ENCODE measurements around the gene RPL38. TPM values are rescaled to one million over a fixed set of nuclear protein-coding genes. Genes with fewer than 3 reads are reported as not detected.

The RPL38 gene
- total RNA-seq (2021; fragmentation: NEBNext Ultra II Directional; extraction: Animal tissue kit (Norgen Biotek cat#: 25700)): 100 to 1,000 TPM; 660 to 867 (median 812) TPM
- long read RNA-seq, transcript RPL38-202 (5 exons, 431 nt): minor isoform, 138 of 861 reads
- long read RNA-seq, transcript RPL38-206 (4 exons, 532 nt): minor isoform, 38 of 861 reads
- long read RNA-seq, transcript RPL38-201 (5 exons, 1,170 nt): major isoform, 678 of 861 reads
- long read RNA-seq, partial matches to known transcripts: 1 of 861 reads
- long read RNA-seq, other reads (novel, unspliced or antisense): 6 of 861 reads

DNA sequence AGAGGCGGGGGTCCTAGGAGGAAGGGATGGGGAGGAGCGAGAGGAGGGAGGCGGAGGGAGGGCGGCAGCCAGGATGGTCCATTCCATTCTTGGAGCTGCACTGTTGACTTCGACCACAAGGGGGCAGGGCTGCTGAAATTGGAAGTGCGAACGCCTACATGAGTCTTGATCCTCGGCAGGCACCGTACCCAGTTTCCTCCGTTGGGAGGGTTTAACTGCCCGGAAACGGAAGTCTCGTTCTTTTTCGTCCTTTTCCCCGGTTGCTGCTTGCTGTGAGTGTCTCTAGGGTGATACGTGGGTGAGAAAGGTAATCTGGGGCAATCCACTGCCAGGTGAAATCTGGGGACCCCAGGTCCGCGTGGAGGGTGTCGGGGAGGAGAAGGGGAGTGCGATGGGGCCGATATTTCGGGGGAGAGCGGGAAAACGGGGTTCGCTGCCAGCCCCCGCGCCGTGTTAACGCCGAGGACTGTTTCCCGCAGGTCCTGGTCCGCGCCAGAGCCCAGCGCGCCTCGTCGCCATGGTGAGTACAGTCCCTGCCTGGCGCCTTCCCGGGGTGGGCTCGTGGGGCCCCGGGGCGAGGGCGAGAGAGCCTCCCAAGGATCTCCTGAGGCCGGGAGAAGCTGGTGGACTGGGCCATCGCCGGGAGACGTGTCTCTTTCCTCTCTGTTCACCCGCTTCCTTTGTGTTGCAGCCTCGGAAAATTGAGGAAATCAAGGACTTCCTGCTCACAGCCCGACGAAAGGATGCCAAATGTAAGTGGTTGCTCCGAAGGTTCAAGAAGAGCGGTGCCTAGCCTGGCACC is at the start of gene RPL38:
Gene RPL38 (plus strand): TSS at position 240 of the 802 bp plus-strand sequence. CDS start 278 bp downstream, at position 518.
- TF ChIP-seq, protein P1, sequence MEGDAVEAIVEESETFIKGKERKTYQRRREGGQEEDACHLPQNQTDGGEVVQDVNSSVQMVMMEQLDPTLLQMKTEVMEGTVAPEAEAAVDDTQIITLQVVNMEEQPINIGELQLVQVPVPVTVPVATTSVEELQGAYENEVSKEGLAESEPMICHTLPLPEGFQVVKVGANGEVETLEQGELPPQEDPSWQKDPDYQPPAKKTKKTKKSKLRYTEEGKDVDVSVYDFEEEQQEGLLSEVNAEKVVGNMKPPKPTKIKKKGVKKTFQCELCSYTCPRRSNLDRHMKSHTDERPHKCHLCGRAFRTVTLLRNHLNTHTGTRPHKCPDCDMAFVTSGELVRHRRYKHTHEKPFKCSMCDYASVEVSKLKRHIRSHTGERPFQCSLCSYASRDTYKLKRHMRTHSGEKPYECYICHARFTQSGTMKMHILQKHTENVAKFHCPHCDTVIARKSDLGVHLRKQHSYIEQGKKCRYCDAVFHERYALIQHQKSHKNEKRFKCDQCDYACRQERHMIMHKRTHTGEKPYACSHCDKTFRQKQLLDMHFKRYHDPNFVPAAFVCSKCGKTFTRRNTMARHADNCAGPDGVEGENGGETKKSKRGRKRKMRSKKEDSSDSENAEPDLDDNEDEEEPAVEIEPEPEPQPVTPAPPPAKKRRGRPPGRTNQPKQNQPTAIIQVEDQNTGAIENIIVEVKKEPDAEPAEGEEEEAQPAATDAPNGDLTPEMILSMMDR (IDR thresholded peaks at IDR 0.05): peak; percentile 97

GRCh38 chr17:74153821-74154430 is 49.6 kb upstream of the RPL38 start:
- Mint-ChIP-seq H3K27me3 (ENCODE audit: insufficient read depth) (no peaks in the 10 kb centered on the region), H3K36me3 (ENCODE audit: low read depth) (peaks cover 7% of the 10 kb centered on the region; the same call in 1 of the 2 replicates), H3K4me3 (no peak overlapping the region), H3K27ac (no peak overlapping the region), H3K9me3 (peaks cover 53% of the 10 kb centered on the region), H3K4me1 (ENCODE audit: low read depth) (no peaks in the 10 kb centered on the region)
- TF ChIP-seq, protein P1 (IDR thresholded peaks at IDR 0.05): no peak
- DNase-seq: no peak

More for the DNA sequence above, at the start of gene RPL38:
- peaks cover 3% of the 10 kb centered on the region; the same call in 1 of the 2 replicates for H3K9me3 Mint-ChIP-seq
- DNase-seq: peak; percentile 96
- peak within 1 kb of the TSS; percentile 100 for H3K27ac Mint-ChIP-seq
- peak within 1 kb of the TSS; percentile 100 for H3K4me3 Mint-ChIP-seq
- peaks cover 26% of the 10 kb centered on the region for H3K27me3 Mint-ChIP-seq (ENCODE audit: insufficient read depth)
- H3K36me3 Mint-ChIP-seq (ENCODE audit: low read depth): peaks cover 36% of the 10 kb centered on the region
- peaks cover 39% of the 10 kb centered on the region for H3K4me1 Mint-ChIP-seq (ENCODE audit: low read depth)

GRCh38 chr17:74156878-74157277 is 46.6 kb upstream of the RPL38 start:
- H3K27me3 Mint-ChIP-seq (ENCODE audit: insufficient read depth): no peaks in the 10 kb centered on the region
- H3K9me3 Mint-ChIP-seq: peaks cover 58% of the 10 kb centered on the region; the same call in 1 of the 2 replicates
- no peak overlapping the region; the same call in 1 of the 2 replicates for H3K27ac Mint-ChIP-seq
- no peaks in the 10 kb centered on the region for H3K4me1 Mint-ChIP-seq (ENCODE audit: low read depth)
- no peak for DNase-seq
- H3K4me3 Mint-ChIP-seq: no peak overlapping the region
- no peaks in the 10 kb centered on the region for H3K36me3 Mint-ChIP-seq (ENCODE audit: low read depth)
- TF ChIP-seq, protein P1 (IDR thresholded peaks at IDR 0.05): no peak

DNA sequence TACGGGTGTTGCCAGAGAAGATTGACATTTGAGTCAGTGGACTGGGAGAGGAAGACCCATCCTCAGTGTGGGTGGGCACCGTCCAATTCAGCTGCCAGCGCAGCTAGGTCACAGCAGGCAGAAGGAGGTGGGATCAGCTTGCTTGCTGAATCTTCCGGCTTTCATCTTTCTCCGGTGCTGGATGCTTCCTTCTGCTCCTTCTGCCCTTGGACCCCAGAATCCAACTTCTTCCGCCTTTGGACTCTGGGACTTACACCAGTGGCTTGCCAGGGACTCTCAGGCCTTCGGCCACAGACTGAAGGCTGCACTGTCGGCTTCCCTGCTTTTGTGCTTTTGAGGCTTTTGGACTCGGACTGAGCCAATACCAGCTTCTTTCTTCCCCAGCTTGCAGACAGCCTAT is 46.1 kb upstream of the RPL38 start:
- no peak for DNase-seq
- TF ChIP-seq, protein P1 (IDR thresholded peaks at IDR 0.05): no peak
- no peaks in the 10 kb centered on the region for H3K36me3 Mint-ChIP-seq (ENCODE audit: low read depth)
- H3K4me1 Mint-ChIP-seq (ENCODE audit: low read depth): no peaks in the 10 kb centered on the region
- H3K27me3 Mint-ChIP-seq (ENCODE audit: insufficient read depth): no peaks in the 10 kb centered on the region
- no peak overlapping the region for H3K27ac Mint-ChIP-seq
- H3K4me3 Mint-ChIP-seq: no peak overlapping the region
- H3K9me3 Mint-ChIP-seq: peaks cover 56% of the 10 kb centered on the region; the same call in 1 of the 2 replicates

DNA sequence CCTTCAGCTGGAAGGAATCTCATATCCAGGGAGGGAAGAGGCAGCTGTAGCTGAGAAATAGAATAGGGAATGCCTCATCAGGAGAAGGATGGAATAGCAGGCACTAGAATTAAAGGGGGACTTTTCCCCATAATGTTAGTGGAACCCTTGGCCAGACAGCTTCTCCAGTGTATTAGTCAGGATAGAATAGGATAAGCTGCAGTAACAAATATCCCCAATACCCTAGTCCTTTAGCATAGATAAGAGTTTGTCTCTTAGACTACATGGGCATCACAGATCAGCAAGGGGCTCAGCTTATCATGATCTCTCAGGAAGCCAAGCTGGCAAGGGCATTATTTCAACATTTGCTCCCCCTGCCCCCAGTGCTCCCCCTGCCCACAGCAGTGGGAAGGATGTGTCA is 44.7 kb upstream of the RPL38 start:
- H3K4me1 Mint-ChIP-seq (ENCODE audit: low read depth): no peaks in the 10 kb centered on the region
- no peaks in the 10 kb centered on the region for H3K36me3 Mint-ChIP-seq (ENCODE audit: low read depth)
- DNase-seq: no peak
- H3K27ac Mint-ChIP-seq: no peak overlapping the region
- TF ChIP-seq, protein P1 (IDR thresholded peaks at IDR 0.05): no peak
- H3K27me3 Mint-ChIP-seq (ENCODE audit: insufficient read depth): no peaks in the 10 kb centered on the region
- H3K4me3 Mint-ChIP-seq: no peak overlapping the region
- H3K9me3 Mint-ChIP-seq: peaks cover 46% of the 10 kb centered on the region; the same call in 1 of the 2 replicates
